Measurements from ENCODE around the gene GNB3.
"Not testable (repeated sequence)": the region's sequence is repeated elsewhere in the genome, so short reads cannot be mapped to it uniquely, and the experiment has no call there.

The GNB3 gene

DNA sequence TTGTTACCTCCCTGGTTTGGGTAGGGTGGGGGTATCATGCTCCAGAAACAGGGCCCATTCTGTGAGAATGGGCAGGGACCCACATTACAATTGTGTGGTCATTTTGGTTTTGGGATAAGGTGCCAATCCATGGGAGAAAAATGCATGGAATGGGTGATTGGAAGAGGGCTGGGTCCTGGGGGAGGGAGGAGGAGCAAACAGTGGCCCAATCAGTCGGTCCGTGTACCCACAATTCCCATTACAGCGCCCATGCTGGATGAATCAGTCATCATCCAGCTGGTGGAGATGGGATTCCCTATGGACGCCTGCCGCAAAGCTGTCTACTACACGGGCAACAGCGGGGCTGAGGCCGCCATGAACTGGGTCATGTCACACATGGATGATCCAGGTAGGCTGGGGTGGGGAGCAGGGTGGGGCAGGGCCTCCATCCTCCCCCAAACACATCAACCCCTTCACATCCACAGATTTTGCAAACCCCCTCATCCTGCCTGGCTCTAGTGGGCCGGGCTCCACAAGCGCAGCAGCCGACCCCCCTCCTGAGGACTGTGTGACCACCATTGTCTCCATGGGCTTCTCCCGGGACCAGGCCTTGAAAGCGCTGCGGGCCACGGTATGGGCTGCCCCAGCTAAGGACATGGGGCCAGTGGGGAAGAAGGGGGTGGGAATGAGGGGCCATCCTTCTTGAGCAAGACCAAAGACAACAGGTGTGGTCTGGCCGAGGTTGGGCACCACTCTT is 23.0 kb downstream of the GNB3 start:
- no peak for DNase-seq

DNA sequence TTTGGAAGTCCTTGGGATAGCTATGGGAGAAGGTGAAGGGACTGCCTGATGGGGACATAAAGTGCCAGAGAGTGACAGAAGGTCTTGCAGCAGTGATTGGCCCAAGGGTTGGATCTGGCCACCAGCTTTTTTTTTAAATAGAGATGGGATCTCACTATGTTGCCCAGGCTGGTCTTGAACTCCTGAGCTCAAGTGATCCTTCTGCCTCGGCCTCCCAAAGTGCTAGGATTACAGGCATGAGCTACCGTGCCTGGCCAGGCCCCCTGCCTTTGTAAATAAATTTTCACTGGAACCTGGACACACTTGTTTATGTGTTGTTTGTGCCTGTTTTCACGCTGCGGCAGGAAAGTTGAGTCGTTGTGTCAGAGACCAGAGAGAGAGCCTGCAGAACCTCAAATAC is 24.6 kb downstream of the GNB3 start:
- not testable (repeated sequence) for DNase-seq

DNA sequence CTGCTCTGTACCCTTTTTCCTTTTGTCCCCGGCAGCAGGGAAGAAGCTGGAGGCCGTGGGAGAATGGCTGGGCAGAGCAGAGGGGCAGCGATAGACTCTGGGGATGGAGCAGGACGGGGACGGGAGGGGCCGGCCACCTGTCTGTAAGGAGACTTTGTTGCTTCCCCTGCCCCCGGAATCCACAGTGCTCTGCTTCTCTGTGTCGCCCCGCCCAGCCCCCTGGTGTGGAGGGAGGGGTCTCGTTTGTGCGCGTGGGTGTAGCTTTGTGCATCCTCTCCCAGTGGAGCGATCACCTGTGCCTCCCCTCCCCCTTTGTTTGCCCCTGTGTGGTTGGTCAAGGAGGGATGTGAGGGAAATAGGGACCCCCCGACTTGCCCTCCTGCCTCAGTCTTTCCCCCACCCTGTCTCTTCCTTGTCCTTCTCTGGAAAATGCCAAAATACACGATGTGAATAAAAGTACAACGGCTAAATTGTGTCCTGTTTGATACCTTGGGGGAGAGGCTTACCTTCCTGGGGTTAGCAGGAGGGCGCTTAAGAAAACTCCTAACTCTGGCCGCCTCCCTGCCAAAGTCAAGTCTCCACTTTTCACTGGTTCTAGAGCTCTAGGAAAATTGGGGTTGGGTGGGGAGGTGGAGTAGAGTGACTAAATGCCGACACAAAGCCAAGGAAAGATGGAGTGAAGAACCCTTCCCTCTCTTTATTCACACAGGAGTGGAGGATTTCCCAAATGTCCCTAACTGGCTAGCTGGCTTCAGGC is 25.6 kb downstream of the GNB3 start:
- DNase-seq, result no peak

DNA sequence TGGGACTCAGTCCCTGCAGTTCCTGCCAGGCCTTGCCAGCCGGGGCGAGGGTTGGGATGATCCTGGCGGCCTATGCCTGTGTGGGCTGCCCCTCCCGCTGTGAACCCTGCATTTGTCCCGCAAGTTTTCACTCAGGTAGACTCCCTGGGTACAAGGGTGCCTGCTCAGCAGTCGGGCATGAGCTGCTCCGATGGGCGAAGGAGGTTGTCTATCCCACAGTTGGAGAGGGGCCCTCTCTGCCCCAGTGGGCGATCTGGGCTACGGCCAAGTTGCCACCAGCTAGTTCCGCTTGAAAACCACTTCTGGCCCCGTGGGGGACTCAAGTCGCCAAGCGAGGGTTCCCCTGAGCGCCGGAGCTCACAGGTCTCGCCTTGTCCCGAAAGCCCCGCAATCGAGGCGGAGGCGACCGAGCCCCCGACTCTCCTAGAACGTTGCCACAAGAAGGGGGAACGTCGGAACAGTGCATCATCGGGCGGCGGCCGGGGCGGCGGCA is 26.2 kb downstream of the GNB3 start:
- no peak for DNase-seq

- DNase-seq, result peak; percentile 82
These were observed 26.9 kb downstream of the GNB3 start, which contains the start of gene TPI1 for GRCh38 chr12:6867413-6868210. Gene TPI1 (plus strand): TSS chr12:6867531. CDS start chr12:6867567, 36 bp downstream.

GRCh38 chr12:6868211-6869048 is 27.7 kb downstream of the GNB3 start:
- peak; percentile 44 for DNase-seq

DNA sequence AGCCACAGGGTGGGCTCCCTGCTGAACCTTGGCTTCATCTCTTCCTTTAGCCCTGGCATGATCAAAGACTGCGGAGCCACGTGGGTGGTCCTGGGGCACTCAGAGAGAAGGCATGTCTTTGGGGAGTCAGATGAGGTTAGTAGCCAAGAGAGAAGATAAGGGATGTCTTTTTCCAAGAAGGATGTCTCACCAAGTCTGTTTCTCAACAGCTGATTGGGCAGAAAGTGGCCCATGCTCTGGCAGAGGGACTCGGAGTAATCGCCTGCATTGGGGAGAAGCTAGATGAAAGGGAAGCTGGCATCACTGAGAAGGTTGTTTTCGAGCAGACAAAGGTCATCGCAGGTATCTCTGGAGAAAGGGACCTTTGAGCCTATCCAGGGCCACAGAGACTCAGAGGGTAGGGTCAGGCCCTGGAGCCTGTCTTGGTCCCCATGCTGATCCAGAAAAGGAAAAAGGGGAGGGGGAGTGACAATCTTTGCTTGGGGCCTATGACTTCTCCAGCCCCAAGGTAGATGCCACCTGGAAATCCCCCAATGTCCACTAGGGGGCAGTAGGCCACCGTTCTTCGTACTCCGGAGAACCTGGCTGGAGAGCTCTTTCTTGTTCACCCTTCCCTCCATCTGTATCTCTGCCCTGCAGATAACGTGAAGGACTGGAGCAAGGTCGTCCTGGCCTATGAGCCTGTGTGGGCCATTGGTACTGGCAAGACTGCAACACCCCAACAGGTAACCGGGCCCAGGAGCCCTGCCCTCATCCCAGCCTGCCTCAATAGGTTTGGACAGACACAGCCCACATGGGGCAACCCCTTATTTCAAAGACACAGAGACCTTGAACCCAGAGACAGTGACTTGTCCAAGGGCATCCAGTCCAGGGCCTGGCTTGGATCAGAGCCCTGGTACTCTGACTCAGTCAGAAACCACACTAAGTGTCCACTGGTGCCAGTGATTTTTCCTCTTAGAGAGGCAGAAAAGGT is 28.6 kb downstream of the GNB3 start:
- DNase-seq, result peak; percentile 78

DNA sequence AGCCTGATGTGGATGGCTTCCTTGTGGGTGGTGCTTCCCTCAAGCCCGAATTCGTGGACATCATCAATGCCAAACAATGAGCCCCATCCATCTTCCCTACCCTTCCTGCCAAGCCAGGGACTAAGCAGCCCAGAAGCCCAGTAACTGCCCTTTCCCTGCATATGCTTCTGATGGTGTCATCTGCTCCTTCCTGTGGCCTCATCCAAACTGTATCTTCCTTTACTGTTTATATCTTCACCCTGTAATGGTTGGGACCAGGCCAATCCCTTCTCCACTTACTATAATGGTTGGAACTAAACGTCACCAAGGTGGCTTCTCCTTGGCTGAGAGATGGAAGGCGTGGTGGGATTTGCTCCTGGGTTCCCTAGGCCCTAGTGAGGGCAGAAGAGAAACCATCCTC is 29.6 kb downstream of the GNB3 start:
- not testable (repeated sequence) for DNase-seq

GRCh38 chr12:6871052-6871957 is 30.6 kb downstream of the GNB3 start:
- no peak for DNase-seq

DNA sequence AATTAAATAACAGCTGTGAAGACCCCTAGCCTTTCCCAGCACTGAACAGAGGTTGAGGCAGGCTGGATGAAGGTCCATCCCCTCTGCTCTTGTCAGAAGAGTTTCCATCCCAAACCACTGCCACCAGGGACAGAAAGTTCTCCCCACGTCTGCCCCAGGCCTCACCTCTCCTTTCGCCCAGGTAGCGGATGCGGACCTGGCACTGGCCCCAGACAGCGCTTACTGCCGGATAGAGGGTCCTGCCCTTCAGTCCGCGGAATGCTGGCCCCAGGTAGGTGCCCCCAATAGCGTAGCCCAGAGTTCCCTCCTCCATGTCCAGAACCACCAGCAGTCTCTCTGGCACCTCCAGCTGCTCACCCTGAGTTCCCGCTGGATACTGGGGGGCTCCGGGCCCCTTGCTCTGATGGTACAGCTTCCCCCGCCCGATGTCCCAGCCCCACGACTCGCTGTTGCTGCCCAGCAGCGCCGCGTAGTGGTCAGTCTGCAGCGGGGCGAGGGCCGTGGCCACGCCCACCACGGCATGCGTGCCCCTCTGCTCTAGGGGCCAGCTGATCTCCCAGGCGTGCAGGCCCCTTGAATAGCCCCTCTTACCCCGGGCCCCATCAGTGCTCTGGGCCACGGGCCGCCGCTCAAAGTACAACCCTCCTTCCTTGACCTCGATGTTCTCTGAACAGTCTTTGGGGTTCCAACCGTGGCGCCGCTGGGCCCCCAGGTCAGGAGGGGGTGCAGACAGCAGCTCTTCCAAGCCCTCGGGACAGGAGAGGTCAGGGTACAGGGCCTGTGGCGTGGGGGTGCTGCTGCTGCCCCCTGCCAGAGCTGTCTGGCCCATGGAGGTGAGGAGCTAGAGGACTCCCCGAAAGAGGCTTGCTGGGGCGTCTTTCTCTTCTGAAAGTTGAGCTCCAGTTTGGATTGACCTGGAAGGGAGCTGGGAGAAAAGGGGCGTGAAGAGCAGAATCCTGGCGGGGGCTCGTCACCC is 31.6 kb downstream of the GNB3 start:
- DNase-seq, result peak; percentile 74

DNA sequence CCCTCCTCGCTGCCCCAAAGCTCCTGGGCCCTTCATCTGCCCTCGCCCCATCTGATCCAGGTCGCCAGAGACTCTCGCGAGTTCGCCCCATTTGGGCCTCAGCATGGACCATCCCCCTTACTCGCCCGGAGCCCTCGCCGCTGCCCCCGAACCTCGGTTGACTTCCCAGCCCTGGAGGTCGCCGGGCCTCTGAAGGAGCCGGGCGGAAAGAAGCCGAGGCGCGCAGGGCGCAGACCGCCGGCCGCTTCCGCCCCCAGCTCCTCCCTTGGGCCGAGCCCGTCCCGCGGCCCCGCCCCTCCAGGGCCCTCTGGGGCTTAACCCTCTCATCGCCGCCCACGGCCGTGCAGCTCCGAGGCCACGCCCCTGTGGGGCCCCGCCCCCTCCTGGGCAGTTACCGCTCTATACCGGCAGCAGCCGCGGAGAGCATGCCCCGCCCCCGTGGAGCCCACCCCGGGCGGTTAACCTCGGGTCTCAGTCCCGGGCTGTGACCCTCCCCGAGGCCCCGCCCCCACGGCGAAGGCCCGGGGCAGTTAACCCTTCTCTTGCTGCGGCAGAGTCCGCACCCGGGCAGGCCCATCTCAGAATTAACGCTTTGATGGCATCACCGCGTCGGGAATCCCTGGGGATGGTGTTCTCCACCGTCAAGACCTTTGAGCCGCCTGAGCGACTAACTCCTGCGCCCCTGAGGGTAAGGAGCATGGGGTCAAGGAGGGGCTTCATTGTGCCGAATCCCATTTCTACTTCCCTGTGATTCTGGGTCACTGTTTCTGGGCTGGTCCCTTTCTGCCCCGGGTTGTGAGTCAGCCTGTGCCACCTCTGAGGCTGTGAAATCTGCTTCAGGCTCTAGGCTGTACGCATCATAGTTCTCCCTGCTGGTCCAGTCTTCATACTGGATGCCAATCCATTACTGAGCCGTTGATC is 32.6 kb downstream of the GNB3 start, which contains the start of gene SPSB2:
Gene SPSB2 (minus strand): TSS at position 210 of the 921 bp plus-strand sequence. CDS start 402 bp downstream, outside the sequence.
- DNase-seq, result peak; percentile 98

- DNase-seq, result not testable (repeated sequence)
These were observed 33.3 kb downstream of the GNB3 start for GRCh38 chr12:6874015-6874368.

- not testable (repeated sequence) for DNase-seq
These were observed 39.1 kb downstream of the GNB3 start for GRCh38 chr12:6879824-6880223.

- DNase-seq, result no peak
These were observed 42.5 kb downstream of the GNB3 start for GRCh38 chr12:6883252-6883651.

DNA sequence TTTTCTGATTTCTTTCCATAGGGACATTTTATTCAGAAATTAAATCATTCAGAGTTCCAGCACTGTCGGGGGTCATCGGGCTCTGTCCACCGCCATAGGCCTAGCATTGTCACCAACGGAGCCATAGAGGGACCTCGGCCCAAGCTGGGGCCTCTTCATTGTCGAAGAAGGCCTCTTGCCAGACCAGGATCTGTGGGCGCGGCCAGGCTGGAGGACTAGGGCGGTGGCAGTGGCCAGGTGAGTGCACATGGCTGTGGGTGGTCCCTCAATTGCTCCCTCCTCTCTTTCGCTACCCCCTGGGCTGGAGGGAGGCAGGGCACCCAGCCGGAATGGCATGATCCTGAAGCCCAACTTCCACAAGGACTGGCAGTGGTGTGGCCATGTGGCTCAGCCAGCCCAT is 43.0 kb downstream of the GNB3 start:
- no peak for DNase-seq

DNA sequence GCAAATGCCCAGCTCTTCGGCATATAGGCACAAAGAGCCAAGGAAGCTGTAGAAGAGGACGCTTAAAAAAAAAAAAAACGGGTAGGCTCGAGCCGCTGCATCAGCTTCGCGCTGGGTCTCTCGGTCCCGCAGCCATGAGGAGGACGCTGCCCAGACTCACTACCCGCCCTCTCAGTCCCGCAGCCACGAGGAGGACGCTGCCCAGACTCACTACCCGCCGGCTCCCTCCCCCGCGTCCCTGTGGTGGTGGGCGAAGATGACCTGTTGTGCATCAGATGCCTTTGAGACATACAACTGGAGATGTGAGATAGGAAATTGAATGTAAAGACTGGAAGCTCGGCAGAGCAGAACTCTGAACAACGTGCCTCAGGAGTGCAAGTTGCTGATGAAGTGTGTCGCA is 43.8 kb downstream of the GNB3 start:
- DNase-seq, result no peak
